Measurements from ENCODE around the gene PPIH. TPM values are rescaled to one million over a fixed set of nuclear protein-coding genes. Genes with fewer than 3 reads are reported as not detected.

The PPIH gene
- total and polyA plus RNA-seq, 2 of the 13 experiments (the other 11 are each of a cell fraction or from before 2014, with no cell fraction given) = 29.9 to 72.6 TPM

GRCh38 chr1:42681741-42682483, 23.7 kb downstream of the PPIH start, which contains the start of gene YBX1 (continued):
- TF ChIP-seq GPBP1L1 (CRISPR knock-in tag; IDR thresholded peaks at IDR 0.05) (no peak), FOXA1 (IDR thresholded peaks at IDR 0.05) (no peak), FOXA1 (CRISPR knock-in tag; IDR thresholded peaks at IDR 0.05) (no peak), SNRNP70 (IDR thresholded peaks at IDR 0.05; ENCODE audit: low read depth, low read length) (no peak), HNRNPL (IDR thresholded peaks at IDR 0.05; ENCODE audit: low read depth, low read length) (no peak), TBX3 (IDR thresholded peaks at IDR 0.05; ENCODE audit: borderline replicate concordance) (no peak), MED1 (CRISPR knock-in tag; IDR thresholded peaks at IDR 0.05) (peak; percentile 50), REXO4 (CRISPR knock-in tag; IDR thresholded peaks at IDR 0.05; ENCODE audit: borderline replicate concordance) (no peak), REPIN1 (CRISPR knock-in tag; IDR thresholded peaks at IDR 0.05; ENCODE audit: borderline replicate concordance, low read depth) (no peak; the same call in 1 of the 2 replicates), FOXP1 (IDR thresholded peaks at IDR 0.05) (no peak), FOXP1 (CRISPR knock-in tag; IDR thresholded peaks at IDR 0.05) (no peak), DMAP1 (CRISPR knock-in tag; IDR thresholded peaks at IDR 0.05) (peak; percentile 93; the same call in 1 of the 2 replicates)
- TF ChIP-seq, protein P1, sequence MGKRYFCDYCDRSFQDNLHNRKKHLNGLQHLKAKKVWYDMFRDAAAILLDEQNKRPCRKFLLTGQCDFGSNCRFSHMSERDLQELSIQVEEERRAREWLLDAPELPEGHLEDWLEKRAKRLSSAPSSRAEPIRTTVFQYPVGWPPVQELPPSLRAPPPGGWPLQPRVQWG (CRISPR knock-in tag; IDR thresholded peaks at IDR 0.05; ENCODE audit: borderline replicate concordance, low read depth) = no peak
- TF ChIP-seq, protein P2, sequence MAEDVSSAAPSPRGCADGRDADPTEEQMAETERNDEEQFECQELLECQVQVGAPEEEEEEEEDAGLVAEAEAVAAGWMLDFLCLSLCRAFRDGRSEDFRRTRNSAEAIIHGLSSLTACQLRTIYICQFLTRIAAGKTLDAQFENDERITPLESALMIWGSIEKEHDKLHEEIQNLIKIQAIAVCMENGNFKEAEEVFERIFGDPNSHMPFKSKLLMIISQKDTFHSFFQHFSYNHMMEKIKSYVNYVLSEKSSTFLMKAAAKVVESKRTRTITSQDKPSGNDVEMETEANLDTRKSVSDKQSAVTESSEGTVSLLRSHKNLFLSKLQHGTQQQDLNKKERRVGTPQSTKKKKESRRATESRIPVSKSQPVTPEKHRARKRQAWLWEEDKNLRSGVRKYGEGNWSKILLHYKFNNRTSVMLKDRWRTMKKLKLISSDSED (CRISPR knock-in tag; IDR thresholded peaks at IDR 0.05) = no peak
- TF ChIP-seq, protein P3, sequence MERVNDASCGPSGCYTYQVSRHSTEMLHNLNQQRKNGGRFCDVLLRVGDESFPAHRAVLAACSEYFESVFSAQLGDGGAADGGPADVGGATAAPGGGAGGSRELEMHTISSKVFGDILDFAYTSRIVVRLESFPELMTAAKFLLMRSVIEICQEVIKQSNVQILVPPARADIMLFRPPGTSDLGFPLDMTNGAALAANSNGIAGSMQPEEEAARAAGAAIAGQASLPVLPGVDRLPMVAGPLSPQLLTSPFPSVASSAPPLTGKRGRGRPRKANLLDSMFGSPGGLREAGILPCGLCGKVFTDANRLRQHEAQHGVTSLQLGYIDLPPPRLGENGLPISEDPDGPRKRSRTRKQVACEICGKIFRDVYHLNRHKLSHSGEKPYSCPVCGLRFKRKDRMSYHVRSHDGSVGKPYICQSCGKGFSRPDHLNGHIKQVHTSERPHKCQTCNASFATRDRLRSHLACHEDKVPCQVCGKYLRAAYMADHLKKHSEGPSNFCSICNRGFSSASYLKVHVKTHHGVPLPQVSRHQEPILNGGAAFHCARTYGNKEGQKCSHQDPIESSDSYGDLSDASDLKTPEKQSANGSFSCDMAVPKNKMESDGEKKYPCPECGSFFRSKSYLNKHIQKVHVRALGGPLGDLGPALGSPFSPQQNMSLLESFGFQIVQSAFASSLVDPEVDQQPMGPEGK (CRISPR knock-in tag; IDR thresholded peaks at IDR 0.05) = peak; percentile 40; the same call in 1 of the 2 replicates
- TF ChIP-seq, protein P4, sequence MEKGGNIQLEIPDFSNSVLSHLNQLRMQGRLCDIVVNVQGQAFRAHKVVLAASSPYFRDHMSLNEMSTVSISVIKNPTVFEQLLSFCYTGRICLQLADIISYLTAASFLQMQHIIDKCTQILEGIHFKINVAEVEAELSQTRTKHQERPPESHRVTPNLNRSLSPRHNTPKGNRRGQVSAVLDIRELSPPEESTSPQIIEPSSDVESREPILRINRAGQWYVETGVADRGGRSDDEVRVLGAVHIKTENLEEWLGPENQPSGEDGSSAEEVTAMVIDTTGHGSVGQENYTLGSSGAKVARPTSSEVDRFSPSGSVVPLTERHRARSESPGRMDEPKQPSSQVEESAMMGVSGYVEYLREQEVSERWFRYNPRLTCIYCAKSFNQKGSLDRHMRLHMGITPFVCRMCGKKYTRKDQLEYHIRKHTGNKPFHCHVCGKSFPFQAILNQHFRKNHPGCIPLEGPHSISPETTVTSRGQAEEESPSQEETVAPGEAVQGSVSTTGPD (CRISPR knock-in tag; IDR thresholded peaks at IDR 0.05) = no peak
- TF ChIP-seq, protein P5, sequence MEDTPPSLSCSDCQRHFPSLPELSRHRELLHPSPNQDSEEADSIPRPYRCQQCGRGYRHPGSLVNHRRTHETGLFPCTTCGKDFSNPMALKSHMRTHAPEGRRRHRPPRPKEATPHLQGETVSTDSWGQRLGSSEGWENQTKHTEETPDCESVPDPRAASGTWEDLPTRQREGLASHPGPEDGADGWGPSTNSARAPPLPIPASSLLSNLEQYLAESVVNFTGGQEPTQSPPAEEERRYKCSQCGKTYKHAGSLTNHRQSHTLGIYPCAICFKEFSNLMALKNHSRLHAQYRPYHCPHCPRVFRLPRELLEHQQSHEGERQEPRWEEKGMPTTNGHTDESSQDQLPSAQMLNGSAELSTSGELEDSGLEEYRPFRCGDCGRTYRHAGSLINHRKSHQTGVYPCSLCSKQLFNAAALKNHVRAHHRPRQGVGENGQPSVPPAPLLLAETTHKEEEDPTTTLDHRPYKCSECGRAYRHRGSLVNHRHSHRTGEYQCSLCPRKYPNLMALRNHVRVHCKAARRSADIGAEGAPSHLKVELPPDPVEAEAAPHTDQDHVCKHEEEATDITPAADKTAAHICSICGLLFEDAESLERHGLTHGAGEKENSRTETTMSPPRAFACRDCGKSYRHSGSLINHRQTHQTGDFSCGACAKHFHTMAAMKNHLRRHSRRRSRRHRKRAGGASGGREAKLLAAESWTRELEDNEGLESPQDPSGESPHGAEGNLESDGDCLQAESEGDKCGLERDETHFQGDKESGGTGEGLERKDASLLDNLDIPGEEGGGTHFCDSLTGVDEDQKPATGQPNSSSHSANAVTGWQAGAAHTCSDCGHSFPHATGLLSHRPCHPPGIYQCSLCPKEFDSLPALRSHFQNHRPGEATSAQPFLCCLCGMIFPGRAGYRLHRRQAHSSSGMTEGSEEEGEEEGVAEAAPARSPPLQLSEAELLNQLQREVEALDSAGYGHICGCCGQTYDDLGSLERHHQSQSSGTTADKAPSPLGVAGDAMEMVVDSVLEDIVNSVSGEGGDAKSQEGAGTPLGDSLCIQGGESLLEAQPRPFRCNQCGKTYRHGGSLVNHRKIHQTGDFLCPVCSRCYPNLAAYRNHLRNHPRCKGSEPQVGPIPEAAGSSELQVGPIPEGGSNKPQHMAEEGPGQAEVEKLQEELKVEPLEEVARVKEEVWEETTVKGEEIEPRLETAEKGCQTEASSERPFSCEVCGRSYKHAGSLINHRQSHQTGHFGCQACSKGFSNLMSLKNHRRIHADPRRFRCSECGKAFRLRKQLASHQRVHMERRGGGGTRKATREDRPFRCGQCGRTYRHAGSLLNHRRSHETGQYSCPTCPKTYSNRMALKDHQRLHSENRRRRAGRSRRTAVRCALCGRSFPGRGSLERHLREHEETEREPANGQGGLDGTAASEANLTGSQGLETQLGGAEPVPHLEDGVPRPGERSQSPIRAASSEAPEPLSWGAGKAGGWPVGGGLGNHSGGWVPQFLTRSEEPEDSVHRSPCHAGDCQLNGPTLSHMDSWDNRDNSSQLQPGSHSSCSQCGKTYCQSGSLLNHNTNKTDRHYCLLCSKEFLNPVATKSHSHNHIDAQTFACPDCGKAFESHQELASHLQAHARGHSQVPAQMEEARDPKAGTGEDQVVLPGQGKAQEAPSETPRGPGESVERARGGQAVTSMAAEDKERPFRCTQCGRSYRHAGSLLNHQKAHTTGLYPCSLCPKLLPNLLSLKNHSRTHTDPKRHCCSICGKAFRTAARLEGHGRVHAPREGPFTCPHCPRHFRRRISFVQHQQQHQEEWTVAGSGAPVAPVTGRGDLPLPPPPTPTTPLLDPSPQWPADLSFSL (CRISPR knock-in tag; IDR thresholded peaks at IDR 0.05) = no peak
